Measurements from ENCODE around the gene NEU1.
"Not testable (repeated sequence)": the region's sequence is repeated elsewhere in the genome, so short reads cannot be mapped to it uniquely, and the experiment has no call there.

NEU1 gene

DNA sequence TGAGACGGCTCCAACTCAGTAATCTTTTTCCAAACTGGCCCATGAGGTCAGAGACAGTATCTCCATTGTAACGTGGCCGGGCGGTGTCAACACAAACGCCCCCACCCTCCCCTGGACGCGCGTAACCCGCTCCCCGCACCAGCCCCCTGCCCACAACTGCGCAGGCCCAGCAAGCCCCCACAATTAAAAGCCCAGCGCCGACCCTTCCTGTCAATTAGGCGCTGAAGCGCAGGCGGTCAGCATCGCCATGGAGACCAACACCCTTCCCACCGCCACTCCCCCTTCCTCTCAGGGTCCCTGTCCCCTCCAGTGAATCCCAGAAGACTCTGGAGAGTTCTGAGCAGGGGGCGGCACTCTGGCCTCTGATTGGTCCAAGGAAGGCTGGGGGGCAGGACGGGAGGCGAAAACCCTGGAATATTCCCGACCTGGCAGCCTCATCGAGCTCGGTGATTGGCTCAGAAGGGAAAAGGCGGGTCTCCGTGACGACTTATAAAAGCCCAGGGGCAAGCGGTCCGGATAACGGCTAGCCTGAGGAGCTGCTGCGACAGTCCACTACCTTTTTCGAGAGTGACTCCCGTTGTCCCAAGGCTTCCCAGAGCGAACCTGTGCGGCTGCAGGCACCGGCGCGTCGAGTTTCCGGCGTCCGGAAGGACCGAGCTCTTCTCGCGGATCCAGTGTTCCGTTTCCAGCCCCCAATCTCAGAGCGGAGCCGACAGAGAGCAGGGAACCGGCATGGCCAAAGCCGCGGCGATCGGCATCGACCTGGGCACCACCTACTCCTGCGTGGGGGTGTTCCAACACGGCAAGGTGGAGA, 47.4 kb downstream of the NEU1 start, which contains the start of the genes HSPA1A and HSPA1L:
HSPA1A (plus strand) TSS at position 519 of the 814 bp plus-strand sequence; CDS start at position 733, 214 bp downstream.
HSPA1L (minus strand) TSS at position 259 of the 814 bp plus-strand sequence. CDS start 3,311 bp downstream, outside the sequence.
- peak; percentile 58 for DNase-seq

- peak; percentile 69 for DNase-seq
These were observed 48.0 kb downstream of the NEU1 start for GRCh38 chr6:31814677-31815024.

- DNase-seq: no peak
These were observed 49.2 kb downstream of the NEU1 start for GRCh38 chr6:31813465-31813849.

DNA sequence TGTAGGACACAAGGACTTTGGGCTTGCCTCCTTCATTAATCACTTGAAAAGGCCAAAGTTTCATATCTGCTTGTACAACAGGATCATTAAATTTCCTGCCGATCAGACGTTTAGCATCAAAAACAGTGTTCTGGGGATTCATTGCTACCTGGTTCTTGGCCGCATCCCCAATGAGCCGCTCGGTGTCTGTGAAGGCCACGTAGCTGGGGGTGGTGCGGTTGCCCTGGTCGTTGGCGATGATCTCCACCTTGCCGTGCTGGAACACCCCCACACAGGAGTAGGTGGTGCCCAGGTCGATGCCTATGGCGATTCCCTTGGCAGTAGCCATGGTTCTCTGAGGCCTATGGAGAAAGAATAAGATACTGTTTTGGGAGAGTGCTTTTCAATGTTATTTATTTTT, 51.0 kb downstream of the NEU1 start:
- DNase-seq: no peak

- DNase-seq: not testable (repeated sequence)
These were observed 54.0 kb downstream of the NEU1 start for GRCh38 chr6:31808599-31808998.

Data from NCI-H2081 treated with DMSO at 0.1 percent for 48 hours (cell line).